Measurements from ENCODE around the gene TMEM132C. TPM values are rescaled to one million over a fixed set of nuclear protein-coding genes. Genes with fewer than 3 reads are reported as not detected.
"Not testable (repeated sequence)": the region's sequence is repeated elsewhere in the genome, so short reads cannot be mapped to it uniquely, and the experiment has no call there.

Gene TMEM132C
- total RNA-seq (not detected), total RNA-seq (0.08 to 0.12 reads per million in 2 donors)

DNA sequence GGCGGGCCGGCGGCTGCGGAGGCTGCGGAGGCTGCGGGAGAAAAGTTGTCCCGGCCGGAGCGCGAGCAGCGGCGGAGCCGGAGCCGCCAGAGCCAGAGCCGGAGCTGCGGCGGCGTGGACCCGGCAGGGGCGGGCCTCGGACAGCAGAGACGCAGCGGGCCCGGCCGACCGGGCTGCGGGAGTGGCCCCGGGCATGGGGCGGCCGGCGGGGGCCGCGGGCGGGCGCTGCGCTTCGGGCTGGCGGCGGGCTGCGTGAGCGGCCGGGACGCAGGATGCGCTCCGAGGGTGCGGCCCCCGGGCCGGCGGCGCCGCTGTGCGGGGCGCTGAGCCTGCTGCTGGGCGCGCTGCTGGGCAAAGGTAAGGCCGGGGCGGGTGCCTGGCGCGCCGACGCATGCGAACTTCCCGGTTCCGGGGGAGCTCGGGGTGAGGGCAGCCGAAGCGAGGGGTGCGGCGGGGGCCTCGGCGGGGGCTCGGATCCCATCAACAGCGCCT, at the start of gene TMEM132C:
TMEM132C (plus strand) TSS at position 40 of the 492 bp plus-strand sequence; CDS start at position 273, 233 bp downstream.
- peaks cover 13% of the 10 kb centered on the region for H3K27me3 Mint-ChIP-seq
- H3K27ac Mint-ChIP-seq = no peak within 1 kb of the TSS

DNA sequence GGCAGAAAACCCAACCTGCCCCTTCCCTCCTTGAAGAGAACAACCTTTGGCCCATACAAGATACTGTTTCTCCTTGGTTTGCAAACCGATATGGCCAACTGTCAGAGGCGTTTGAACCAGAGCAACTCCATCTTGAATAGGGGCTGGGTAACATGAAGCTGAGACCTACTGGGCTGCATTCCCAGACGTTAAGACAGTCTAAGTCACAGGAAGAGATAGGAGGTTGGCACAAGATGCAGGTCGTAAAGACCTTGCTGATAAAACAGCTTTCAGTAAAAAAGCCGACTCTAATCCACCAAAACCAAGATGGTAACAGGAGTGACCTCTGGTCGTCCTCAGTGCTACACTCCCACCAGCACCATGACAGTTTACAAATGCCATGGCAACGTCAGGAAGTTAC, 42.7 kb upstream of the TMEM132C start:
- no peak overlapping the region for H3K27ac Mint-ChIP-seq
- no peaks in the 10 kb centered on the region for H3K4me1 Mint-ChIP-seq
- no peaks in the 10 kb centered on the region for H3K27me3 Mint-ChIP-seq

More for the DNA sequence above, at the start of gene TMEM132C:
- H3K4me1 Mint-ChIP-seq = no peaks in the 10 kb centered on the region
- no peaks in the 10 kb centered on the region for H3K36me3 Mint-ChIP-seq (ENCODE audit: low read depth)
- no peak within 1 kb of the TSS for H3K4me3 Mint-ChIP-seq
- no peaks in the 10 kb centered on the region for H3K9me3 ChIP-seq (ENCODE audit: control insufficient read depth, low read length, poor library complexity, severe bottlenecking)
- no peak for DNase-seq
- no peak for ATAC-seq

DNA sequence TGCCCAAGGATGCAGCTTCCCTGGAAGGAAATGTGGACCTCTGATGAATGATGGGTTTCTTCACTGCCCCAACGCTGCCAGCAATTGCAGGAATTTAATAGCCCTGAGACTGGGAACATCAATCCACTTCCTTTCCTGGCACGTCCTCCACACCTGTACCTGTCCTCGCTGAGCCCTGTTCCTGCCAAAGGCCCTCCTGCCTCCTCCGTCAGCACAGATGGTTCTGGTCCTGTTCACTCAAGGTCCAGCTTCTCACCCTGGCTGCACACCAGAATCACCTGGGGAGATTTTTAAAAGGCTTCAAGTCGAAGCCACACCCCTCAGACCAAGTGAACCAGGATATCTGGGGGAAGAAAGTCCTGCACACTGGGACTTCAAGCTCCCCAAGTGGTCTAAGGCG, 38.4 kb upstream of the TMEM132C start:
- H3K9me3 ChIP-seq (ENCODE audit: control insufficient read depth, low read length, poor library complexity, severe bottlenecking) = no peaks in the 10 kb centered on the region
- Mint-ChIP-seq H3K27ac (no peak overlapping the region), H3K36me3 (ENCODE audit: low read depth) (no peaks in the 10 kb centered on the region), H3K27me3 (no peaks in the 10 kb centered on the region), H3K4me1 (no peaks in the 10 kb centered on the region), H3K4me3 (no peak overlapping the region)
- DNase-seq = no peak
- ATAC-seq = no peak

More for the DNA sequence above, 42.7 kb upstream of the TMEM132C start:
- DNase-seq (no peak), ATAC-seq (no peak)
- Mint-ChIP-seq H3K4me3 (no peak overlapping the region), H3K36me3 (ENCODE audit: low read depth) (no peaks in the 10 kb centered on the region)
- no peaks in the 10 kb centered on the region for H3K9me3 ChIP-seq (ENCODE audit: control insufficient read depth, low read length, poor library complexity, severe bottlenecking)

DNA sequence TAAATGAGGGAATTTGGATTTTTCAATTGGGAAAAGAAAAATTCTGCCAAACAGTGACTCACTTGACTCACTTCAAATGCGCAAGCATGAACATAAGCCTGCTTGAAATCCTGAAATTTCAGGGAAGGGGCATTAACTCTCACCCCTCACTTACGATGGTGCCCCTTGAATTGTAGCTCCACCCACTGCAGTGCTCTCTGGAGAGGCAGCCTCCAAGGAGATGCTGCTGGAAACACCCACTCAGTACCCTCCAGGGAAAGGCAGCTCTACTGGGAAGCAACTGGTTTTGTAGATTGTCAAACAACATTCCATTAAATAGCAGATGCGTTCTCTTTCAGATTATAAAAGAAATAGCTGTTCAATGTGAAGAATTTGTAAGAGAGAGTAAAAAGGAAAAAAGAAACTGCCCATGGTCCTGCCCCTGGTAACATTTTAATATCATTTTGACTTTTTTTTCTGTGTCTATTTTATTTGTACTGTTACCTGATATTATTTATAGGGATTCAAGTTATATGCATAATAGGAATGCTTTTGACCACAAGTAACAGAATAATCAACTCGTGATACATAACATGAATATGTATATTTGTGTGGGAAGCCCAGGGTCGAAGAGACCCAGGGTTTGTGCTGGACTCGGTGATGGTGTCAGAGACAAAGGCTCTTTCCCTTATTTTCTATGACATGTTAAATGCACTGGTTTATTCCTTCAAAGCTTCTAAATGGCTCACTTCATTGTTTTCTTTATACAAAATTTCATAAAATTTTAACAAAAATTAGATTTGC, 31.1 kb upstream of the TMEM132C start:
- H3K4me1 Mint-ChIP-seq = no peaks in the 10 kb centered on the region
- H3K36me3 Mint-ChIP-seq (ENCODE audit: low read depth) = no peaks in the 10 kb centered on the region
- DNase-seq = no peak
- ATAC-seq = no peak
- H3K27ac Mint-ChIP-seq = no peak overlapping the region
- H3K9me3 ChIP-seq (ENCODE audit: control insufficient read depth, low read length, poor library complexity, severe bottlenecking) = no peaks in the 10 kb centered on the region
- no peaks in the 10 kb centered on the region for H3K27me3 Mint-ChIP-seq
- no peak overlapping the region for H3K4me3 Mint-ChIP-seq

DNA sequence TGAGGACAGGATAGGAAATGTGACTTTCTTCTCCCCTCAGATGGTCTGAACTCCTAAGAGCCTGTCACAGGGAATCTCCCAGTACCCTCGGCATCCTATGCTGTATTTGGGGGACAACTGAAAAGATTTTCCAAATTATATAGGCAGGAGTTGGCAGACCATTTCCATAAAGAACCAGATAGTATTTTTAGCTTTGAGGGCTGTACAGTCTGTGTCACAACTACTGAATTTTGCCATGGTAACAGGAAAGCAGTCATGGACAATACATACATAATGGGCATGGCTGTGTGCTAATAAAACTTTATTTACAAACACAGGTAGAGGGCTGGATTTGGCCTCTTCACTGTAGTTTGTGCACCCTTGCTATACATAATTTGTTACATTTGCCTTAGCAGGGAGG, 30.4 kb upstream of the TMEM132C start:
- H3K27me3 Mint-ChIP-seq = no peaks in the 10 kb centered on the region
- H3K4me3 Mint-ChIP-seq = no peak overlapping the region
- no peak for DNase-seq
- no peaks in the 10 kb centered on the region for H3K36me3 Mint-ChIP-seq (ENCODE audit: low read depth)
- H3K27ac Mint-ChIP-seq = no peak overlapping the region
- no peaks in the 10 kb centered on the region for H3K4me1 Mint-ChIP-seq
- H3K9me3 ChIP-seq (ENCODE audit: control insufficient read depth, low read length, poor library complexity, severe bottlenecking) = no peaks in the 10 kb centered on the region
- no peak for ATAC-seq

DNA sequence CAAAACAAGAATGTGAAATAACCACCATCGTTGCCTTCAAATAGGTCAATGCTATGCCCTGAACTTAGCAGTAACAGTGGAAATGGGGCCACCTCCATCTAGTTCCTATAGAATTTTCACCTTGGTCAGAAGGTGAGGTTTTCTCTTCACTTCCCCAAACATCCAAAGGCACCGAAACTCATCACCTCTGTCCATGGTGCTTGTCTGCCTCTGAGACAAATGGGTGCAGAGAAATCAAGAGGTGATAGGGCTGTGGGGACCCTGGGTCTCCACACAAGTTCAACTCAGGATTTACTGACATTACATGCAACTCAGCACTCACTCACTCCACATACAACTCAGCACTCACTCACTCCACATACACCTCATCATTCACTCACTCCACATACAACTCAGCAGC, 26.2 kb upstream of the TMEM132C start:
- Mint-ChIP-seq H3K4me1 (no peaks in the 10 kb centered on the region), H3K27me3 (no peaks in the 10 kb centered on the region)
- H3K9me3 ChIP-seq (ENCODE audit: control insufficient read depth, low read length, poor library complexity, severe bottlenecking) = no peaks in the 10 kb centered on the region

DNA sequence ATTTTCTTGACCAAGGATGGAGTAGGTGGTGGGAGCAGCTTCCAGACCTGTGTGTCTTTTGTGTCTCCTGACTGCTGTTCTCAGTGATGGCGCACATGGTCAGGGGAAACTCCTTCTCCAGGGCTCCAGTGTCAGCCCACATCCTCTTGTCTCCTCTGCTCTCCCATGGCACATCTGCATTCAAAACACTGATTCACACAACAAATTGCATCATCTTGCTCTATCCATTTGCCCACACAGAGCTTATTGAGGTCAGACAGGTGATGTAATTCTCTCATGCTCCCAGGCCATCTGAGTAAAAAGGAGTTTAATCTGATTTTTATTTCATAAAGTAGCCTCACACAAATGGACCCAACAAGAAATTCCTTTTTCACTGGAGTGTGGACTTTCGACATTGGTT, 21.8 kb upstream of the TMEM132C start:
- no peaks in the 10 kb centered on the region for H3K27me3 Mint-ChIP-seq
- ATAC-seq = no peak
- H3K36me3 Mint-ChIP-seq (ENCODE audit: low read depth) = no peaks in the 10 kb centered on the region
- no peaks in the 10 kb centered on the region for H3K9me3 ChIP-seq (ENCODE audit: control insufficient read depth, low read length, poor library complexity, severe bottlenecking)
- no peak overlapping the region for H3K4me3 Mint-ChIP-seq
- no peaks in the 10 kb centered on the region for H3K4me1 Mint-ChIP-seq
- H3K27ac Mint-ChIP-seq = no peak overlapping the region
- no peak for DNase-seq

More for the DNA sequence above, 26.2 kb upstream of the TMEM132C start:
- ATAC-seq (no peak), DNase-seq (no peak)
- Mint-ChIP-seq H3K4me3 (no peak overlapping the region), H3K36me3 (ENCODE audit: low read depth) (no peaks in the 10 kb centered on the region), H3K27ac (no peak overlapping the region)

DNA sequence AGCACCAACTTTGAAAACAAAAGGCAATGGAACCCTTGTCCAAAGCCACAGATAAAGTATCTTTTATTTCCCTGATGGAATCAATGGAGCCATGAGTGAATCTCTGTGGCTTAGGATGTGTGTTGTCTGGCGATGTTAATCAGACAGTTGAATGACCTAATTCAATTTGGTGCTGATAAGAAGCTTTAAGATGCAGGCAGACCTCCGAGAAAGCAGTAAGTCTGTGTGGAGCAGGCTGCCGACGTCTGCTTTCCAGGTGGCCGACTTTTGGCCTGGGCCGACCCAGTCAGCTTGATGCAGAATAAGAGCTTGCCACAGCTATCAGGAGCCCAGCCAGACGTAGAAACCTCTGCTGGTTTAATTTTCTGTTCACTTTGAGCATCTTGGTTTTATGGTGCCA, 21.1 kb upstream of the TMEM132C start:
- H3K4me1 Mint-ChIP-seq = no peaks in the 10 kb centered on the region
- H3K27me3 Mint-ChIP-seq = no peaks in the 10 kb centered on the region
- no peak overlapping the region for H3K4me3 Mint-ChIP-seq
- no peaks in the 10 kb centered on the region for H3K9me3 ChIP-seq (ENCODE audit: control insufficient read depth, low read length, poor library complexity, severe bottlenecking)
- H3K27ac Mint-ChIP-seq = no peak overlapping the region
- no peak for DNase-seq
- no peak for ATAC-seq
- no peaks in the 10 kb centered on the region for H3K36me3 Mint-ChIP-seq (ENCODE audit: low read depth)

DNA sequence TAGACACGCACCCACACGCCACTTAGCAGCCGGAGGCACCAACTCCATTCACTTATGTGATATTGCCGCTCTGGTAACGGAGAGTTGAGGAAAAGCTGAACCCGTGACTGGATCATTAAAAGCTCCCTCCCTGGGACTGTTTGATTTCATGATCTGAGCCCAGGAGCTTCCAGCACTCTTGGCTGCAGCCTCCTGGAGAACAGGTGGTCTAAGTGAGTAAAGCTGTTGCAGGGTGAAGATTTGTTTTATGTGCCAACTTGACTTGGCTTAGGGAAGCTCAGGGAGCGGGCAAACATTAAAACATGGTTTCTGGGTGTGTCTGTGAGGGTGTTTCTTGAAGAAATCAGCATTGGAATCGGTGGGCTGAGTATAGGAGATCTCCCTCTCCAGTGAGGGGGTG, 16.9 kb upstream of the TMEM132C start:
- Mint-ChIP-seq H3K27me3 (no peaks in the 10 kb centered on the region), H3K4me1 (no peaks in the 10 kb centered on the region)

DNA sequence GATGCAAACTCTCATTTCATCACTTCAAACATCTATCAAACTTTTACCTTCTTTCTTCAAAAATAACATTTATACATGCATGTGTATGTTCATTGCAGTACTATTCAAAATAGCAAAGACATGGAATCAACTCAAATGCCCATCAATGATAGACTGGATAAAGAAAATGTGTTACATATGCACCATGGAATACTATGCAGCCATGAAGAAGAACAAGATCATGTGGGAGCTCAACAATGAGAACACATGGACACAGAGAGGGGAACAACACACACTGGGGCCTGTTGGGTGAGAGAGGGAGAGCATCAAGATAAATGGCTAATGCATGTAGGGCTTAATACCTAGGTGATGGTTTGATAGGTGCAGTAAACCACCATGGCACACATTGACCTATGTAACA, 13.1 kb upstream of the TMEM132C start:
- not testable (repeated sequence) for H3K9me3 ChIP-seq (ENCODE audit: control insufficient read depth, low read length, poor library complexity, severe bottlenecking); H3K27me3 Mint-ChIP-seq; H3K4me1 Mint-ChIP-seq; H3K27ac Mint-ChIP-seq; DNase-seq; ATAC-seq; H3K36me3 Mint-ChIP-seq (ENCODE audit: low read depth); H3K4me3 Mint-ChIP-seq

More for the DNA sequence above, 16.9 kb upstream of the TMEM132C start:
- H3K9me3 ChIP-seq (ENCODE audit: control insufficient read depth, low read length, poor library complexity, severe bottlenecking) = no peaks in the 10 kb centered on the region
- DNase-seq (no peak), ATAC-seq (no peak)
- Mint-ChIP-seq H3K4me3 (no peak overlapping the region), H3K36me3 (ENCODE audit: low read depth) (no peaks in the 10 kb centered on the region), H3K27ac (no peak overlapping the region)

DNA sequence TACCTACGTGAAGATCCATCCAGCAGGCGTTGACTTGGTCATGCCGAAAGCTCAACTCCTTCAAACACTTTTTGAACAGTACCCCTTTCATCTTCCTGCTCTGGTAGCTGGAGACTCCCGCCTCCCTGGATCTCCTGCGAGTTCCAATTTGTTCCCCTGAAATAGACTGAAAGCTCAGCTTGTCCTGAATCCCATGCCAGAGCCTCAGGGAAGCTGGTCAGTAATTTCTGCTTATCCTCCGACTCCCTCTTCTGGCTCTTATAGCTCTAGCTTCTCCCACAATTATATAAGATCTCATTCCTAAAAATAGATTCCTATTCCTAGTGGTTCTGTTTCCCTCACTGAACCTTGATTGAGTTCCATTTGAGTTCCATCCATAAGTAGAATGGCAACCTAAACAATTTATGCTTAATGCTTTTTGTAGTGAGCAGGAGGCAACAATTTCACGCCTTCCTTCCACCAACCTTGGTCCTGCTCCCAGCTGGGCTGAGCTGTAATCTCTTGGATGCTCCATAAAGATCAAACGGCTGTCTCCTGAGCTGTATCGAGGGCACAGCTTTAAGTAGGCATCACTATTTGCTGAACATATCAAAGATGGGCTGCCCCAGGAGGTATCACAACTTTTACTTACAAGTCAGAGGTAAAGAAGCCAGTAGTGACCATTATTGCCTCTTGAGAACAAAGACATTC, 8.0 kb upstream of the TMEM132C start:
- DNase-seq = no peak
- no peak for ATAC-seq
- Mint-ChIP-seq H3K4me3 (no peak overlapping the region), H3K4me1 (no peaks in the 10 kb centered on the region), H3K36me3 (ENCODE audit: low read depth) (no peaks in the 10 kb centered on the region), H3K27me3 (no peaks in the 10 kb centered on the region), H3K27ac (no peak overlapping the region)
- no peaks in the 10 kb centered on the region for H3K9me3 ChIP-seq (ENCODE audit: control insufficient read depth, low read length, poor library complexity, severe bottlenecking)

DNA sequence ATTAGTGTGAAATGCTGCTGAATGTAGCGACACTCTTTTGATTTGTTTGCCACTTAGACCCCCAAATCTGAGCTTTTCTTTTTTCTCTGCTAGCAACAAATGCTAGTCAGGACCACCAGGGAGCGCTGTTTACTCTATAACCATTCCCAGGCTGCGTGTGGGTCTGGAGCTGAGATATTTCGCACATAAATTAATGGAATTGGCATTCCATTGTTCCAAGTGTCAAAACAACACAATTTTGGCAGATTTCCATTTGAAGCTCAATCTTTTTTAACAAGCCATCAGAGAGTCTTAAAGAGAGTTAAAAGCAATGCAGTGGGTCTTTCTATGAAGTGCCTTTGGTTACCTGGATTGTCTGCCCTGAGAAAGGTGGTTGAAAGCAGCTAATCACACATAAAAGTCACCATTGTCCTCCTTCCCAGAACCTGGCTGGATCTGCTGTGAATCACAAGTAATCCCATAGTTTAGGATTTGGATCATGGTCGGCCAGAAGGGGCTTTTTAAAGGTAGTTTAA, 7.4 kb upstream of the TMEM132C start:
- ATAC-seq (no peak), DNase-seq (no peak)
- Mint-ChIP-seq H3K4me3 (no peak overlapping the region), H3K4me1 (no peaks in the 10 kb centered on the region), H3K36me3 (ENCODE audit: low read depth) (no peaks in the 10 kb centered on the region), H3K27me3 (no peaks in the 10 kb centered on the region), H3K27ac (no peak overlapping the region)
- H3K9me3 ChIP-seq (ENCODE audit: control insufficient read depth, low read length, poor library complexity, severe bottlenecking) = no peaks in the 10 kb centered on the region

DNA sequence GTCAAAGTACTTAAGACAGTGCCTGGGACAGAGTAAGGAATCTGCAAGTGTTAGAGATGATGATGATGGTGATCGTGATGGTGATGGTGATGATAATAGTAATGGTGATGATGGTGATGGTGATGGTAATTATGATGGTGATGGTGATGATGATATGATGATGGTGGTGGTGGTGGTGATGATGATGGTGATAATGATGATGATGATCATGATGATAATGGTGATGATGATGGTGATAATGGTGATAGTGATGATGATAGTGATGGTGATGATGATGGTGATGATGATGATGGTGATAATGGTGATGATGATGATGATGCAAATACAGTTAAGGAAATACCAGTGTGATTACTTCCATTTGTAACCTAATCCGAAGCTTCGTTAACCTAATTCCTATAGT, 5.2 kb upstream of the TMEM132C start:
- no peak for DNase-seq
- Mint-ChIP-seq H3K4me1 (no peaks in the 10 kb centered on the region), H3K36me3 (ENCODE audit: low read depth) (no peaks in the 10 kb centered on the region), H3K4me3 (no peak overlapping the region), H3K27ac (no peak overlapping the region), H3K27me3 (no peaks in the 10 kb centered on the region)
- ATAC-seq = no peak
- no peaks in the 10 kb centered on the region for H3K9me3 ChIP-seq (ENCODE audit: control insufficient read depth, low read length, poor library complexity, severe bottlenecking)

All from T-helper 17 cell (primary cell).